ENCODE measurements around the gene SFRP5. TPM values are rescaled to one million over a fixed set of nuclear protein-coding genes. Genes with fewer than 3 reads are reported as not detected.

SFRP5 gene
- total RNA-seq, 1 donor from 2014 or later: 1.7 TPM

DNA sequence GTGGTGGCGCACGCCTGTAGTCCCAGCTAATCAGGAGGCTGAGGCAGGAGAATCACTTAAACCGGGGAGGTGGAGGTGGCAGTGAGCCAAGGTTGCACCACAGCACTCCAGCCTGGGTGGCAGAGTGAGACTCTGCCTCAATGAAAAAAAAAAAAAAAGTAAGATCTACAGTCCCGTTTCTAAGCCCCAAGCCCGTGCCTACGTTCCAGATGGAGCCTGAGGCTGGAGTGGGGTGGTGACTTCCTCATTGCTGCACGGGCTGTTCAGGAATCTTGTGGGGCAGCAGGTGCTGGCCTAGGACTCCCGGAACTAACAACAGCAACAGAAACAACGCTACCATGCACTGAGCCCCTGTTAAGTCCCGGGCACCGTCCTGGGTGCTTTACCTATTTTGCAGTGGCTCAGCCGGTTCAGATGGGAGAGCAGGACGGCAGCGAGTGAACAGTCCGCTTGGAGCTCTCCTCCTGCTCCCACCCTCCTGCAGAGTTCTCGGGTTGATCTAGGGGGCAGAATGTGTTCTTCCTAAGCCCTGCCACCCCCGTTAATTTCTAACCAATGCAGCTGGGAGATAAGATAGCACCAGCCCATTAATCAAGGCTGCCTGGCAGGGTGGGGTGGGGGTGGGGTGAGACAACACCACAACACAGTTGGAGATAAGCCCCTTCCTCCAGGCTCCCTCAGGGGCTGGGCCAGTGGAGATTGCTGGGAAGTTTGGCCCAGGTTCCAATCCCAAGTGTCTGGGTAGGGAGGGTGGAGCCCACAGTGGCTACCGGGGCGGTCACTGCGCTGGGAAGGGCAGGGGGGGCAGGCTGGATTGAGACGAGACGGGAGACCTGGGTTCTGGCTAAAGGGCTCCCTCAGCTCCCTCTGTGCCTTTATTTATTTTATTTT, 17.0 kb upstream of the SFRP5 start:
- H3K27me3 ChIP-seq: no peaks in the 10 kb centered on the region
- no peaks in the 10 kb centered on the region for H3K36me3 ChIP-seq
- H3K4me1 ChIP-seq: peaks cover 8% of the 10 kb centered on the region
- no peaks in the 10 kb centered on the region for H3K9me3 ChIP-seq
- DNase-seq (ENCODE audit: extremely low spot score in 2 of 2): no peak
- H3K4me3 ChIP-seq: no peak overlapping the region
- TF ChIP-seq, protein P1, sequence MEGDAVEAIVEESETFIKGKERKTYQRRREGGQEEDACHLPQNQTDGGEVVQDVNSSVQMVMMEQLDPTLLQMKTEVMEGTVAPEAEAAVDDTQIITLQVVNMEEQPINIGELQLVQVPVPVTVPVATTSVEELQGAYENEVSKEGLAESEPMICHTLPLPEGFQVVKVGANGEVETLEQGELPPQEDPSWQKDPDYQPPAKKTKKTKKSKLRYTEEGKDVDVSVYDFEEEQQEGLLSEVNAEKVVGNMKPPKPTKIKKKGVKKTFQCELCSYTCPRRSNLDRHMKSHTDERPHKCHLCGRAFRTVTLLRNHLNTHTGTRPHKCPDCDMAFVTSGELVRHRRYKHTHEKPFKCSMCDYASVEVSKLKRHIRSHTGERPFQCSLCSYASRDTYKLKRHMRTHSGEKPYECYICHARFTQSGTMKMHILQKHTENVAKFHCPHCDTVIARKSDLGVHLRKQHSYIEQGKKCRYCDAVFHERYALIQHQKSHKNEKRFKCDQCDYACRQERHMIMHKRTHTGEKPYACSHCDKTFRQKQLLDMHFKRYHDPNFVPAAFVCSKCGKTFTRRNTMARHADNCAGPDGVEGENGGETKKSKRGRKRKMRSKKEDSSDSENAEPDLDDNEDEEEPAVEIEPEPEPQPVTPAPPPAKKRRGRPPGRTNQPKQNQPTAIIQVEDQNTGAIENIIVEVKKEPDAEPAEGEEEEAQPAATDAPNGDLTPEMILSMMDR (IDR thresholded peaks at IDR 0.05): no peak
- no peak for TF ChIP-seq POLR2AphosphoS5 (IDR thresholded peaks at IDR 0.05; ENCODE audit: insufficient read depth in 1 of 2, low read depth in 1 of 2)
- TF ChIP-seq POLR2A (IDR thresholded peaks at IDR 0.05): no peak
- no peak overlapping the region for H3K27ac ChIP-seq
- intact Hi-C loops (cut with DNase I): no loop called here

GRCh38 chr10:97785731-97786130, 13.9 kb upstream of the SFRP5 start:
- intact Hi-C loops (cut with DNase I): no loop called here
- Histone ChIP-seq H3K27me3 (no peaks in the 10 kb centered on the region), H3K9me3 (no peaks in the 10 kb centered on the region), H3K27ac (no peak overlapping the region), H3K4me3 (no peak overlapping the region), H3K4me1 (peaks cover 8% of the 10 kb centered on the region), H3K36me3 (no peaks in the 10 kb centered on the region)
- TF ChIP-seq POLR2AphosphoS5 (IDR thresholded peaks at IDR 0.05; ENCODE audit: insufficient read depth in 1 of 2, low read depth in 1 of 2) (no peak), POLR2A (IDR thresholded peaks at IDR 0.05) (no peak)
- TF ChIP-seq, protein P1 (IDR thresholded peaks at IDR 0.05): no peak
- no peak for DNase-seq (ENCODE audit: extremely low spot score in 2 of 2)

DNA sequence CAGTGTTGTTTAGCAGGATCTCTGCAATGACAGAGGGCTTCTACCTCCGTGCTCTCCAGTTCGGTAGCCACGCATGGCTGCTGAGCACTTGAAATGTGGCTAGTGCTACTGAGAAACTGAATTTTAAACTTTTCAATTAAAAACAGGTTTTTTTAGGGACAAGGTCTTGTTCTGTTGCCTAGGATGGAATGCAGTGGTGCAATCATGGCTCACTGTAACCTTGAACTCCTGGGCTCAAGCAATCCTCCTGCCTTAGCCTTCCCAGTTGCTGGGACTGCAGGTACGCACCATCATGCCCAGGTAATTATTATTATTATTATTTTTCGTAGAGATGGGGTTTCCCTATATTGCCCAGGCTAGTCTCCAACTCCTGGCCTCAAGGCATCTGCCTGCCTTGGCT, 13.4 kb upstream of the SFRP5 start:
- Histone ChIP-seq H3K4me1 (peaks cover 8% of the 10 kb centered on the region), H3K9me3 (no peaks in the 10 kb centered on the region), H3K27me3 (no peaks in the 10 kb centered on the region), H3K27ac (no peak overlapping the region), H3K4me3 (no peak overlapping the region), H3K36me3 (no peaks in the 10 kb centered on the region)
- intact Hi-C loops (cut with DNase I): no loop called here
- TF ChIP-seq POLR2A (IDR thresholded peaks at IDR 0.05): no peak
- TF ChIP-seq POLR2AphosphoS5 (IDR thresholded peaks at IDR 0.05; ENCODE audit: insufficient read depth in 1 of 2, low read depth in 1 of 2): no peak
- TF ChIP-seq, protein P1 (IDR thresholded peaks at IDR 0.05): no peak
- DNase-seq (ENCODE audit: extremely low spot score in 2 of 2): no peak

GRCh38 chr10:97784200-97784810, 12.5 kb upstream of the SFRP5 start:
- no peak overlapping the region for H3K27ac ChIP-seq
- H3K4me1 ChIP-seq: peaks cover 8% of the 10 kb centered on the region
- H3K9me3 ChIP-seq: no peaks in the 10 kb centered on the region
- TF ChIP-seq POLR2AphosphoS5 (IDR thresholded peaks at IDR 0.05; ENCODE audit: insufficient read depth in 1 of 2, low read depth in 1 of 2) (no peak), POLR2A (IDR thresholded peaks at IDR 0.05) (no peak)
- TF ChIP-seq, protein P1 (IDR thresholded peaks at IDR 0.05): no peak
- H3K4me3 ChIP-seq: no peak overlapping the region
- H3K36me3 ChIP-seq: no peaks in the 10 kb centered on the region
- no peak for DNase-seq (ENCODE audit: extremely low spot score in 2 of 2)
- intact Hi-C loops (cut with DNase I): no loop called here
- no peaks in the 10 kb centered on the region for H3K27me3 ChIP-seq

Measured in vagina (tissue), 2 donors.